Central memory CD8-positive, alpha-beta T cell (primary cell): ENCODE results near the gene ALDH1L1.

Source experiments
- ATAC-seq: fragments of 150-1000 bp; cut with Tn5 transposase; replicated peaks from 2 replicates; pipeline ENCODE4 v1.10.0; 2022; ENCODE audit warnings: mild to moderate bottlenecking, moderate FRiP score, moderate number of reproducible peaks; ENCODE audit not compliant: poor library complexity, severe bottlenecking; ENCODE audit errors: extremely low read depth
- DNase-seq, 2 donors: peaks; one replicate each; pipeline ENCODE4 v3.0.0; 2021; ENCODE audit warnings: low spot score in 2 of 2
- H3K27ac Mint-ChIP-seq: one replicate; pipeline ENCODE4 v1.8.0; 2022; ENCODE audit warnings: low read depth, mild to moderate bottlenecking, moderate library complexity, mixed read lengths
- H3K27me3 Mint-ChIP-seq: one replicate; pipeline ENCODE4 v1.8.0; 2022; ENCODE audit warnings: mixed read lengths
- H3K36me3 Mint-ChIP-seq: one replicate; pipeline ENCODE4 v1.8.0; 2022; ENCODE audit warnings: mild to moderate bottlenecking, moderate library complexity, mixed read lengths; ENCODE audit not compliant: insufficient read depth
- H3K4me1 Mint-ChIP-seq: one replicate; pipeline ENCODE4 v1.8.0; 2022; ENCODE audit warnings: mixed read lengths
- H3K4me3 Mint-ChIP-seq: one replicate; pipeline ENCODE4 v1.8.0; 2022; ENCODE audit warnings: mild to moderate bottlenecking, moderate library complexity, mixed read lengths
- H3K9me3 Mint-ChIP-seq: one replicate; pipeline ENCODE4 v1.8.0; 2022; ENCODE audit warnings: mixed read lengths

Gene ALDH1L1

GRCh38 chr3:126157083-126157768 is 23.2 kb downstream of the ALDH1L1 start:
- Mint-ChIP-seq H3K9me3 (no peaks in the 10 kb centered on the region), H3K27me3 (peaks cover 23% of the 10 kb centered on the region), H3K27ac (no peak overlapping the region), H3K4me1 (no peaks in the 10 kb centered on the region), H3K36me3 (peaks cover 1% of the 10 kb centered on the region), H3K4me3 (no peak overlapping the region)
- no peak for DNase-seq
- ATAC-seq, result no peak

GRCh38 chr3:126156468-126156867 is 23.9 kb downstream of the ALDH1L1 start:
- Mint-ChIP-seq H3K4me3 (no peak overlapping the region), H3K9me3 (no peaks in the 10 kb centered on the region), H3K4me1 (no peaks in the 10 kb centered on the region), H3K27ac (no peak overlapping the region), H3K27me3 (peaks cover 19% of the 10 kb centered on the region), H3K36me3 (peaks cover 1% of the 10 kb centered on the region)
- no peak for ATAC-seq
- DNase-seq, result peak in 1 of 2 donors; percentile 11

GRCh38 chr3:126155819-126156218 is 24.6 kb downstream of the ALDH1L1 start:
- Mint-ChIP-seq H3K36me3 (peaks cover 1% of the 10 kb centered on the region), H3K4me1 (no peaks in the 10 kb centered on the region), H3K9me3 (no peaks in the 10 kb centered on the region), H3K4me3 (no peak overlapping the region), H3K27me3 (peaks cover 14% of the 10 kb centered on the region), H3K27ac (no peak overlapping the region)
- ATAC-seq (no peak), DNase-seq (no peak)

GRCh38 chr3:126155280-126155640 is 25.1 kb downstream of the ALDH1L1 start:
- Mint-ChIP-seq H3K9me3 (no peaks in the 10 kb centered on the region), H3K27me3 (peaks cover 9% of the 10 kb centered on the region), H3K36me3 (peaks cover 1% of the 10 kb centered on the region), H3K4me3 (no peak overlapping the region), H3K27ac (no peak overlapping the region), H3K4me1 (no peaks in the 10 kb centered on the region)
- ATAC-seq (no peak), DNase-seq (peak in 1 of 2 donors; percentile 11)

- no peaks in the 10 kb centered on the region for H3K4me1 Mint-ChIP-seq
- no peak overlapping the region for H3K27ac Mint-ChIP-seq
- H3K27me3 Mint-ChIP-seq, result peaks cover 7% of the 10 kb centered on the region
- DNase-seq (no peak), ATAC-seq (no peak)
- H3K36me3 Mint-ChIP-seq, result peaks cover 1% of the 10 kb centered on the region
- H3K9me3 Mint-ChIP-seq, result no peaks in the 10 kb centered on the region
- H3K4me3 Mint-ChIP-seq, result no peak overlapping the region
These were observed 25.8 kb downstream of the ALDH1L1 start for GRCh38 chr3:126154391-126155279.

GRCh38 chr3:126153695-126154360 is 26.6 kb downstream of the ALDH1L1 start:
- DNase-seq (peak in 1 of 2 donors; percentile 8), ATAC-seq (no peak)
- Mint-ChIP-seq H3K27ac (no peak overlapping the region), H3K27me3 (no peaks in the 10 kb centered on the region), H3K9me3 (no peaks in the 10 kb centered on the region), H3K36me3 (peaks cover 1% of the 10 kb centered on the region), H3K4me3 (no peak overlapping the region), H3K4me1 (no peaks in the 10 kb centered on the region)

GRCh38 chr3:126152901-126153694 is 27.3 kb downstream of the ALDH1L1 start:
- DNase-seq (peak in 1 of 2 donors; percentile 11), ATAC-seq (no peak)
- H3K36me3 Mint-ChIP-seq, result peaks cover 1% of the 10 kb centered on the region
- no peaks in the 10 kb centered on the region for H3K27me3 Mint-ChIP-seq
- H3K4me1 Mint-ChIP-seq, result no peaks in the 10 kb centered on the region
- H3K9me3 Mint-ChIP-seq, result no peaks in the 10 kb centered on the region
- no peak overlapping the region for H3K27ac Mint-ChIP-seq
- H3K4me3 Mint-ChIP-seq, result no peak overlapping the region

GRCh38 chr3:126152458-126152857 is 27.9 kb downstream of the ALDH1L1 start:
- ATAC-seq (no peak), DNase-seq (no peak)
- no peak overlapping the region for H3K4me3 Mint-ChIP-seq
- H3K27me3 Mint-ChIP-seq, result no peaks in the 10 kb centered on the region
- H3K9me3 Mint-ChIP-seq, result no peaks in the 10 kb centered on the region
- peaks cover 1% of the 10 kb centered on the region for H3K36me3 Mint-ChIP-seq
- no peaks in the 10 kb centered on the region for H3K4me1 Mint-ChIP-seq
- no peak overlapping the region for H3K27ac Mint-ChIP-seq

GRCh38 chr3:126151562-126152302 is 28.7 kb downstream of the ALDH1L1 start:
- Mint-ChIP-seq H3K9me3 (no peaks in the 10 kb centered on the region), H3K36me3 (no peaks in the 10 kb centered on the region), H3K27me3 (no peaks in the 10 kb centered on the region), H3K4me3 (no peak overlapping the region), H3K4me1 (no peaks in the 10 kb centered on the region), H3K27ac (no peak overlapping the region)
- ATAC-seq (no peak), DNase-seq (peak in 1 of 2 donors; percentile 8)

GRCh38 chr3:126149960-126150515 is 30.3 kb downstream of the ALDH1L1 start:
- Mint-ChIP-seq H3K27me3 (no peaks in the 10 kb centered on the region), H3K4me3 (no peak overlapping the region), H3K9me3 (no peaks in the 10 kb centered on the region), H3K27ac (no peak overlapping the region), H3K36me3 (no peaks in the 10 kb centered on the region), H3K4me1 (no peaks in the 10 kb centered on the region)
- ATAC-seq, result no peak
- DNase-seq, result peak in 1 of 2 donors; percentile 5

GRCh38 chr3:126149256-126149902 is 31.0 kb downstream of the ALDH1L1 start:
- DNase-seq, result peak in 1 of 2 donors; percentile 4
- Mint-ChIP-seq H3K9me3 (no peaks in the 10 kb centered on the region), H3K4me1 (no peaks in the 10 kb centered on the region), H3K27me3 (no peaks in the 10 kb centered on the region), H3K36me3 (no peaks in the 10 kb centered on the region), H3K4me3 (no peak overlapping the region), H3K27ac (no peak overlapping the region)
- no peak for ATAC-seq
